VCaP (cell line): ENCODE measurements around the gene ARHGAP26.

Experiments
- H3K27ac ChIP-seq: fragments of 450-650 bp; 2 replicates; pipeline ENCODE4 v1.5.1; 2017
- TF ChIP-seq, protein P1 (sequence below): fragments of 450-650 bp; conservative IDR thresholded peaks from 2 replicates; pipeline ENCODE4 v1.5.1; 2017; ENCODE audit warnings: mild to moderate bottlenecking, moderate library complexity

The ARHGAP26 gene

DNA sequence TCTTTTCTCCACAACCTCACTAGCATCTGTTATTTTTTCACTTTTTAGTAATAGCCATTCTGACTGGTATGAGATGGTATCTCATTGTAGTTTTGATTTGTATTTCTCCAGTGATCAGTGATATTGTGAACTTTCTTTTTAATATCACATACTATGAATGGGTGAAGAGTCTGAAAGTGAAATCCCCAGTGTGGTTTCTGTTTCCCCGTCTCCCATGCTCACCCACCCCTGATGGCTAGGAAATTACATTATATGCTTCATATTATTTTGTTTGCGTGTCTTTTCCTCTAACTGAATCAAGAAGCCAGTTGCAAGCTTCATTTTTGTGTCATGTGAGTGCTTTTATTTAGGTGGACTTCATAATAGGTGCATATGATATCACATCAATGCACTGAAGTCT, 171.1 kb downstream of the ARHGAP26 start:
- TF ChIP-seq, protein P1, sequence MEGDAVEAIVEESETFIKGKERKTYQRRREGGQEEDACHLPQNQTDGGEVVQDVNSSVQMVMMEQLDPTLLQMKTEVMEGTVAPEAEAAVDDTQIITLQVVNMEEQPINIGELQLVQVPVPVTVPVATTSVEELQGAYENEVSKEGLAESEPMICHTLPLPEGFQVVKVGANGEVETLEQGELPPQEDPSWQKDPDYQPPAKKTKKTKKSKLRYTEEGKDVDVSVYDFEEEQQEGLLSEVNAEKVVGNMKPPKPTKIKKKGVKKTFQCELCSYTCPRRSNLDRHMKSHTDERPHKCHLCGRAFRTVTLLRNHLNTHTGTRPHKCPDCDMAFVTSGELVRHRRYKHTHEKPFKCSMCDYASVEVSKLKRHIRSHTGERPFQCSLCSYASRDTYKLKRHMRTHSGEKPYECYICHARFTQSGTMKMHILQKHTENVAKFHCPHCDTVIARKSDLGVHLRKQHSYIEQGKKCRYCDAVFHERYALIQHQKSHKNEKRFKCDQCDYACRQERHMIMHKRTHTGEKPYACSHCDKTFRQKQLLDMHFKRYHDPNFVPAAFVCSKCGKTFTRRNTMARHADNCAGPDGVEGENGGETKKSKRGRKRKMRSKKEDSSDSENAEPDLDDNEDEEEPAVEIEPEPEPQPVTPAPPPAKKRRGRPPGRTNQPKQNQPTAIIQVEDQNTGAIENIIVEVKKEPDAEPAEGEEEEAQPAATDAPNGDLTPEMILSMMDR = no peak
- no peak overlapping the region for H3K27ac ChIP-seq

DNA sequence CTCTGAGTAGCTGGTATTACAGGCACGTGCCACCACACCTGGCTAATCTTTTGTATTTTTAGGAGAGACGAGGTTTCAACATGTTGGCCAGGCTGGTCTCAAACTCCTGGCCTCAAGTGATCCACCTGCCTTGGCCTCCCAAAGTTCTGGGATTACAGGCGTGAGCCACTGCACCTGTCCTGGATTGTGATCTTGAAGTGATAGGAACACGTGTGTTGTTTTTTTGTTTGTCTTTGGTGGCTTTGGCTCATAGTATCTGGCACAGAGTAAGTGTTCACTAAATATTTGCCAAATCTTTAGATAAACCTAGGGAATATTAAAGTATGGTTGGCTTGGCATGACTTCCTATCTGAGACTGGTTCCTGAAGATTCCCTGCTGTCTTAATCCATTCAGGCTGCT, 172.7 kb downstream of the ARHGAP26 start:
- no peak overlapping the region for H3K27ac ChIP-seq
- TF ChIP-seq, protein P1 = no peak

DNA sequence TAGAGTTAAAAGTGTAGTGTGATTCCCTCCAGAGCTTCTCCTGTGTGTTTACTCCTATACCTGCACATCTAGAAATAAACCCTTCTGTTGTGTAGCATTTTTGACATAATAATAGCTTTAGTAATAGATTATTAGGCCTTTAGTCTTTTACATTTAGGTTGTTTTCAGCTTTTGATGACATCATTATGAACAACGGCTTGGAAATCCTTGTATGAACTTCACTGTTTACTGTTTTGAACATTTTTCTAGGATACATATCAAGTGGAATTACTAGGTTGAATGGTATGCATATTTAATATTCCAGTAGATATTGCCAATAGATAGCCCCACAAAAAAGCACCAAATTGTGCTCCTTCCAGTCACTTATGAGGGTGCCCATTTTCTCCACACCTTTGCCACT, 174.0 kb downstream of the ARHGAP26 start:
- H3K27ac ChIP-seq = no peak overlapping the region
- TF ChIP-seq, protein P1 = no peak

DNA sequence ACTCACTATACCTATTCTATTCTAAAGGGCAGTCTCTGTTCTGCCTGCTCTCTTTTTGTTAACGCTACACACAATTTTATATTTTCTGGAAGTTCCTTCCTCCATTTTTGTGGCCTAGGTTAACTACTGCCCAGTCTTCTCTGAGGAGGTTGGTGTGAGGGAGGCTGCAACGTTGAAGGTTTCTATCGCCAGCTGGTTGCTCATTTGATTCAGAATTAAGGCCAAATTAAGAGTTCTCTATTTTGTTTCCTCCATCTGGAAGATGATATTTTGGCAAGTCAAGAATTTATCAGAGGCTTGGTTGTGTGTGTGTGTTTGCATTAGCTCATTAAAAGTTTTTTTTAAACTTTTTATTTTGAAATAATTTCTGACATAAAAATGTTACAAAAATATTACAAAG, 175.1 kb downstream of the ARHGAP26 start:
- TF ChIP-seq, protein P1 = no peak
- H3K27ac ChIP-seq = no peak overlapping the region

DNA sequence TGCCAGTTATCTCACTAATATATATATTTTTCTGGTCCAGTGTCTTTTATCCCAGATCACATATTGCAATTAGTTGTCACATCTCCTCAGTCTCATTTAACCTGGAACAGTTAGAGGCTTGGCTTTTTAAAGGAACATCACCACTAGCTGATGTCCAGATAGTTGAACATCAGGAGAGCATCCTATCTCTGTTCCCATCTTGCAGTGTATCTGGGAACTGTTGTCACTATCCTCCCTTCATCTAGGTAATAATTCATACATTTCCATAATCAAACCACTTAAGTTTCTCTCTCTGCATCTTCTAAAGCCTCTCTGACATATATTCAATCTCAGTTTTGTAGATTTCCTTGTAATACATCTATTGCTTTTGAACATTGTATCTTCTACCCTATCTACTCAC, 175.7 kb downstream of the ARHGAP26 start:
- no peak overlapping the region for H3K27ac ChIP-seq
- TF ChIP-seq, protein P1 = no peak

DNA sequence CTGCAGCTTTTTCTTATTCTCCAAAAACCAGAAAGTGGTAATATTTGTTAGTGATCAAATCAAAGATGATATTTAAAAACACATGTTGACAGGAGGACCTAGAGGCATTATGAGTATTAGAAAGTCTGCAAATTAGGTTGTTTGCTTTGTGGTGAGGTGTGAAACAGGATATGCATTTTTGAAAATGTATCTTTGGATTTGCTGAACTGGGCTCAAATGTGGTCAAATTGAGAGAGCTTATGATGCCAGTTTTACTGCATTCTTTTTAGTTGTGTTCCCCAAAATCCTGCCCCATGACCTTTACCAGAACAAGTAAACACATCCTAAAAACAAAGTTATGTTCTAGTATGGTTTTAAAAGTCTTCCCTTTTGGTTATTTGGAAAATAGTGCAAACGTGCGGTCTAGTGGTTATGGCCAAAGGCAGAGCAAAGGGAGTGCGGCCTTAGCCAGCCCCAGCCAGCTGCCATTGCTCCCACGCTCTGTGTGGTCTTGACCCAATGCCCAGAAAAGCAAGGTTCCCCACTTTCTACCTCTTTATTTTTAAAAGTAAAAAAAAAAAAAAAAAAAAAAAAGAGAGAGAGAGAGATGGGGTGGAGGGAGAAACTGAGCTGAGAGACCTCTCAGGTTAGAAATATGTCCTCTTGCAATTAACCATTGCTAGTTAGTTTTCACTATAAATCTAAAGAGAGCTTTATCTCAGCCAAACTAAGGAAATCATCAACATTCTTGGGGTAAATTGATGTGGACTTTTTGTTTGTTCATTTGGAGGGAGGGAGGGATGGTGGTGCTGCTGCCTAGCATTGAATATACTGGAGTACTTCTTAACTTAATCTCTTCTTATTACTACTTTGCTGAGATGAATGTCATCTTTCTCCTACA, 176.6 kb downstream of the ARHGAP26 start:
- TF ChIP-seq, protein P1 = no peak

DNA sequence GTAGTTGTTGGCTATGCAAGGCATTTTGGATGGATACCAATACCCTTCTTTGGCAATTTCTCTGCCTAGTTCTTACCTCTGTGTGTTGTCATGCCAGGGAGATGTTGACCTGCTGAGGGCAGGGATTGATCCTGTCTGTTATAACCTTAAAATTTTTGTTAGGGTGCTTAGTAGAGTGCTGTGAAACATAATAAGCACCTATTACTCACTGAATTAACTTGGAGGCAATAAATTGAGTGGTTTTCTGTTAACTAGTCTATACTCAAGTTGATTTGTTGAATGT, 177.2 kb downstream of the ARHGAP26 start:
- TF ChIP-seq, protein P1 = no peak
- no peak overlapping the region for H3K27ac ChIP-seq

More for the DNA sequence above, 176.6 kb downstream of the ARHGAP26 start:
- no peak overlapping the region for H3K27ac ChIP-seq
